ENCODE results near the gene ARCN1. TPM values are rescaled to one million over a fixed set of nuclear protein-coding genes. Genes with fewer than 3 reads are reported as not detected.

ARCN1 gene
- total and polyA plus RNA-seq, 2 donors (not counting 3 experiments of a cell fraction or from before 2014, with no cell fraction given) = 172 to 180 TPM

- Histone ChIP-seq H3K79me2 (ENCODE audit: control insufficient read depth, insufficient read depth, low read length) (peaks cover 37% of the 10 kb centered on the region), H3K36me3 (ENCODE audit: control insufficient read depth in 2 of 2, extremely low read depth in 1 of 2, insufficient read depth in 2 of 2, low read length in 2 of 2) (peaks cover 10 to 16% of the 10 kb centered on the region in 2 experiments), H3K27ac (ENCODE audit: insufficient read depth, low read depth, low read length) (peak overlapping the region; percentile 96), H3K4me2 (ENCODE audit: insufficient read depth, low read length) (peak overlapping the region; percentile 59), H3K9me3 (replicated peaks; ENCODE audit: control insufficient read depth, insufficient read depth, low read length) (no peaks in the 10 kb centered on the region), H3K9me1 (replicated peaks; ENCODE audit: control insufficient read depth, extremely low read depth, insufficient read depth, low read length) (no peaks in the 10 kb centered on the region), H2AFZ (ENCODE audit: low read depth, low read length) (no peak overlapping the region), H3K4me3 (replicated peaks in 1 of 3; ENCODE audit: insufficient read depth in 1 of 3, low read depth in 1 of 3, low read length in 3 of 3) (no peak overlapping the region), H3K4me1 (ENCODE audit: control insufficient read depth, extremely low read depth, insufficient read depth, low read length) (peaks cover 68% of the 10 kb centered on the region), H3K27me3 (ENCODE audit: control insufficient read depth in 2 of 2, insufficient read depth in 2 of 2, low read length in 2 of 2) (no peaks in the 10 kb centered on the region), H3K9ac (replicated peaks; ENCODE audit: extremely low read depth, insufficient read depth, low read length) (peak overlapping the region; percentile 69), H4K20me1 (replicated peaks; ENCODE audit: control insufficient read depth, extremely low read depth, insufficient read depth, low read length) (no peaks in the 10 kb centered on the region)
- ChIA-PET POLR2A (interaction anchor here (0.6 to 1.2 kb wide), 3 partner anchors 10 to 293 kb away, joined by 3 to 14 read pairs (median 3); partner anchors contain the start of gene PHLDB1), CTCF (interaction anchor here (0.7 to 8.3 kb wide), 8 partner anchors 9 to 721 kb away, joined by 3 to 138 read pairs (median 4); partner anchors contain the start of gene PHLDB1)
- intact Hi-C loops (cut with micrococcal nuclease) (no loop called here), dilution Hi-C loops (cut with MboI; ENCODE audit: extremely low pct_ligation_motif_present, low sequenced_read_pairs) (no loop called here)
- DNase-seq (ENCODE audit: low read depth, low spot score) = peak; percentile 61
- TF ChIP-seq, protein P1, sequence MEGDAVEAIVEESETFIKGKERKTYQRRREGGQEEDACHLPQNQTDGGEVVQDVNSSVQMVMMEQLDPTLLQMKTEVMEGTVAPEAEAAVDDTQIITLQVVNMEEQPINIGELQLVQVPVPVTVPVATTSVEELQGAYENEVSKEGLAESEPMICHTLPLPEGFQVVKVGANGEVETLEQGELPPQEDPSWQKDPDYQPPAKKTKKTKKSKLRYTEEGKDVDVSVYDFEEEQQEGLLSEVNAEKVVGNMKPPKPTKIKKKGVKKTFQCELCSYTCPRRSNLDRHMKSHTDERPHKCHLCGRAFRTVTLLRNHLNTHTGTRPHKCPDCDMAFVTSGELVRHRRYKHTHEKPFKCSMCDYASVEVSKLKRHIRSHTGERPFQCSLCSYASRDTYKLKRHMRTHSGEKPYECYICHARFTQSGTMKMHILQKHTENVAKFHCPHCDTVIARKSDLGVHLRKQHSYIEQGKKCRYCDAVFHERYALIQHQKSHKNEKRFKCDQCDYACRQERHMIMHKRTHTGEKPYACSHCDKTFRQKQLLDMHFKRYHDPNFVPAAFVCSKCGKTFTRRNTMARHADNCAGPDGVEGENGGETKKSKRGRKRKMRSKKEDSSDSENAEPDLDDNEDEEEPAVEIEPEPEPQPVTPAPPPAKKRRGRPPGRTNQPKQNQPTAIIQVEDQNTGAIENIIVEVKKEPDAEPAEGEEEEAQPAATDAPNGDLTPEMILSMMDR (IDR thresholded peaks at IDR 0.05; ENCODE audit: extremely low read depth in 1 of 2, insufficient read depth in 1 of 2, low read depth in 1 of 2, low read length in 2 of 2) = no peak
- peak; percentile 80 for TF ChIP-seq POLR2A (IDR thresholded peaks at IDR 0.05; ENCODE audit: low read depth, low read length)
- no peak for FAIRE-seq
- BruUV-seq (replicated peaks) = TSS peak; percentile 74
Observed at GRCh38 chr11:118618991-118619375, 46.8 kb downstream of the ARCN1 start.

DNA sequence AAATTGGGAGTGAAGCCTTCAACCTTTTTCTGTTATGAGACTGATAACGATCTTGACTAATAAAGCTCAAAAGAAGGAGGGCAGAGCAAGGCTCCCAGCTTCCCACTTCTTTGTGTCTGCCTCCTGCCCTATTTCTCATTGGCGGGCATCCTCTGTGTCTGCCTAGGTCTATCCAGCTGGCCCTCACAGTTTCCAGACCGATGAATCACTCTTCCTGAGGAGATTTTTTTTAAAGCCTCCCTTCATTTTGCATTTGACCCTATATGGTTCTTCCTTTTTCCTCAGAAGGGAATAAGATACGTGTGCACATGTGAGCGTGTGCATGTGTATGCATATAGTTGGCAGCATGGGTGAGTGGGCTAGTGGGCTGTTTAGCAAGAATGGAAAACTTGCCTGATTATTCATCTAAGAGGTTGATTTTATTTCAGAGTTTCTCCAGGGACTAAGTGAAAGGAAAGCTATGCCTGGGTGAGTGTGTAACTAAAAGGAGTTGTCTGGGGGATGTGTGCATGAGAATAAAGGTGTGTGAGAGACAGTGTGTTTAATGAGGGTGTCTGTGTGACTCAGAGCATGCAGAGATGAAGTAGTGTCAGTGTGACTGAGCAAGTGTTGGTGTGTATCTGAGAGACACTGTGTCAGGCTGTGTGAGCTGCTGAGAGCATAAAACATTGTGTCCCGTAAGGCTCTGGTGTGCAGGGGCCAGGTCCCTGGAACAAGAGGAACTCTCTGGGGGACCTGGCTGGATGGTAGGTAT is 47.4 kb downstream of the ARCN1 start:
- Histone ChIP-seq H3K4me2 (ENCODE audit: insufficient read depth, low read length) (peak overlapping the region; percentile 74), H4K20me1 (replicated peaks; ENCODE audit: control insufficient read depth, extremely low read depth, insufficient read depth, low read length) (no peaks in the 10 kb centered on the region), H3K27ac (ENCODE audit: insufficient read depth, low read depth, low read length) (peak overlapping the region; percentile 96), H3K9me3 (replicated peaks; ENCODE audit: control insufficient read depth, insufficient read depth, low read length) (no peaks in the 10 kb centered on the region), H3K9ac (replicated peaks; ENCODE audit: extremely low read depth, insufficient read depth, low read length) (peak overlapping the region; percentile 69), H3K9me1 (replicated peaks; ENCODE audit: control insufficient read depth, extremely low read depth, insufficient read depth, low read length) (no peaks in the 10 kb centered on the region), H3K4me3 (replicated peaks in 1 of 3; ENCODE audit: insufficient read depth in 1 of 3, low read depth in 1 of 3, low read length in 3 of 3) (peak overlapping the region in 1 of 3 experiments; percentile 7), H3K36me3 (ENCODE audit: control insufficient read depth in 2 of 2, extremely low read depth in 1 of 2, insufficient read depth in 2 of 2, low read length in 2 of 2) (peaks cover 6 to 10% of the 10 kb centered on the region in 2 experiments), H3K27me3 (ENCODE audit: control insufficient read depth in 2 of 2, insufficient read depth in 2 of 2, low read length in 2 of 2) (no peaks in the 10 kb centered on the region), H3K4me1 (ENCODE audit: control insufficient read depth, extremely low read depth, insufficient read depth, low read length) (peaks cover 68% of the 10 kb centered on the region), H3K79me2 (ENCODE audit: control insufficient read depth, insufficient read depth, low read length) (peaks cover 35% of the 10 kb centered on the region), H2AFZ (ENCODE audit: low read depth, low read length) (no peak overlapping the region)
- intact Hi-C loops (cut with micrococcal nuclease) = loop anchor here (2.0 kb wide), 1 partner anchor 13 kb away; the partner anchor contains the start of gene PHLDB1
- peak; percentile 99 for FAIRE-seq
- TSS peak; percentile 3 for BruUV-seq (replicated peaks)
- dilution Hi-C loops (cut with MboI; ENCODE audit: extremely low pct_ligation_motif_present, low sequenced_read_pairs) = no loop called here
- TF ChIP-seq, protein P1 (IDR thresholded peaks at IDR 0.05; ENCODE audit: extremely low read depth in 1 of 2, insufficient read depth in 1 of 2, low read depth in 1 of 2, low read length in 2 of 2) = no peak
- peak; percentile 93 for TF ChIP-seq JUN (IDR thresholded peaks at IDR 0.05; ENCODE audit: borderline replicate concordance, insufficient read depth, insufficient read length, low read depth)
- no peak for TF ChIP-seq POLR2A (IDR thresholded peaks at IDR 0.05; ENCODE audit: low read depth, low read length)
- peak; percentile 99 for TF ChIP-seq GATA2 (IDR thresholded peaks at IDR 0.05; ENCODE audit: insufficient read depth, insufficient read length, low read depth, low read length)
- peak; percentile 73 for TF ChIP-seq POLR2AphosphoS5 (IDR thresholded peaks at IDR 0.05; ENCODE audit: insufficient read depth, low read depth, low read length)
- no peak for TF ChIP-seq EZH2 (IDR thresholded peaks at IDR 0.05; ENCODE audit: borderline replicate concordance, low read depth, low read length, severe bottlenecking)
- TF ChIP-seq, protein P2, sequence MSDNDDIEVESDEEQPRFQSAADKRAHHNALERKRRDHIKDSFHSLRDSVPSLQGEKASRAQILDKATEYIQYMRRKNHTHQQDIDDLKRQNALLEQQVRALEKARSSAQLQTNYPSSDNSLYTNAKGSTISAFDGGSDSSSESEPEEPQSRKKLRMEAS (IDR thresholded peaks at IDR 0.05; ENCODE audit: insufficient read depth, insufficient read length) = peak; percentile 65
- TF ChIP-seq MYC (IDR thresholded peaks at IDR 0.05; ENCODE audit: low read depth, low read length) = no peak
- peak; percentile 96 for TF ChIP-seq FOS (IDR thresholded peaks at IDR 0.05; ENCODE audit: borderline replicate concordance, insufficient read depth, low read length)
- ChIA-PET CTCF (interaction anchor here (0.7 to 8.3 kb wide), 8 partner anchors 8 to 720 kb away, joined by 3 to 138 read pairs (median 4); partner anchors contain the start of gene PHLDB1), POLR2A (interaction anchor here (0.6 to 1.2 kb wide), 3 partner anchors 11 to 292 kb away, joined by 3 to 14 read pairs (median 3); partner anchors contain the start of gene PHLDB1)
- DNase-seq (ENCODE audit: low read depth, low spot score) = peak; percentile 97

Measured in endothelial cell of umbilical vein (primary cell).